Stimulated activated effector memory CD8-positive, alpha-beta T cell treated with anti-CD3 and anti-CD28 coated beads, Interleukin-12 subunit alpha, Interleukin-12 subunit beta, amount 100 ng/mL, for 72 hours (primary cell): ENCODE results near the gene TMEM108.

ENCODE experiments used
- ATAC-seq: fragments of 150-1000 bp; cut with Tn5 transposase; 2 replicates; pipeline ENCODE4 v1.10.0; 2021
- DNase-seq, 2 donors: peaks; one replicate each; pipeline ENCODE4 v3.0.0; 2021 to 2022; ENCODE audit warnings: low spot score in 2 of 2
- H3K27ac Mint-ChIP-seq: one replicate; pipeline ENCODE4 v1.8.0; 2022; ENCODE audit warnings: mild to moderate bottlenecking, mixed read lengths
- H3K36me3 Mint-ChIP-seq: one replicate; pipeline ENCODE4 v1.8.0; 2022; ENCODE audit warnings: mild to moderate bottlenecking, mixed read lengths
- H3K4me1 Mint-ChIP-seq: one replicate; pipeline ENCODE4 v1.8.0; 2022; ENCODE audit warnings: mixed read lengths
- H3K4me3 Mint-ChIP-seq: one replicate; pipeline ENCODE4 v1.8.0; 2022; ENCODE audit warnings: mild to moderate bottlenecking, mixed read lengths
- H3K9me3 Mint-ChIP-seq: one replicate; pipeline ENCODE4 v1.8.0; 2022; ENCODE audit warnings: mixed read lengths

The TMEM108 gene

GRCh38 chr3:133412183-133413132 lies 374.3 kb downstream of the TMEM108 start:
- DNase-seq (no peak), ATAC-seq (peak; percentile 46)
- no peak overlapping the region for H3K4me3 Mint-ChIP-seq
- H3K27ac Mint-ChIP-seq, result no peak overlapping the region
- no peaks in the 10 kb centered on the region for H3K9me3 Mint-ChIP-seq
- H3K36me3 Mint-ChIP-seq, result no peaks in the 10 kb centered on the region
- H3K4me1 Mint-ChIP-seq, result peaks cover 12% of the 10 kb centered on the region

GRCh38 chr3:133413161-133414020 lies 375.2 kb downstream of the TMEM108 start:
- ATAC-seq (peak; percentile 43), DNase-seq (no peak)
- Mint-ChIP-seq H3K4me1 (peaks cover 12% of the 10 kb centered on the region), H3K27ac (no peak overlapping the region), H3K4me3 (no peak overlapping the region), H3K9me3 (no peaks in the 10 kb centered on the region), H3K36me3 (no peaks in the 10 kb centered on the region)

- H3K27ac Mint-ChIP-seq, result no peak overlapping the region
- peaks cover 12% of the 10 kb centered on the region for H3K4me1 Mint-ChIP-seq
- DNase-seq, result no peak
- H3K36me3 Mint-ChIP-seq, result no peaks in the 10 kb centered on the region
- H3K9me3 Mint-ChIP-seq, result no peaks in the 10 kb centered on the region
- no peak overlapping the region for H3K4me3 Mint-ChIP-seq
- ATAC-seq, result no peak
Measured at GRCh38 chr3:133414021-133414392, 375.8 kb downstream of the TMEM108 start.

GRCh38 chr3:133418361-133418760 lies 380.2 kb downstream of the TMEM108 start:
- Mint-ChIP-seq H3K36me3 (no peaks in the 10 kb centered on the region), H3K4me1 (peaks cover 4% of the 10 kb centered on the region), H3K9me3 (no peaks in the 10 kb centered on the region), H3K4me3 (no peak overlapping the region), H3K27ac (peak overlapping the region; percentile 43)
- no peak for ATAC-seq
- DNase-seq, result no peak

GRCh38 chr3:133419151-133419909 lies 381.1 kb downstream of the TMEM108 start:
- DNase-seq, result no peak
- Mint-ChIP-seq H3K36me3 (no peaks in the 10 kb centered on the region), H3K4me1 (no peaks in the 10 kb centered on the region), H3K27ac (no peak overlapping the region), H3K9me3 (no peaks in the 10 kb centered on the region), H3K4me3 (no peak overlapping the region)
- no peak for ATAC-seq

GRCh38 chr3:133424937-133425869 lies 387.0 kb downstream of the TMEM108 start:
- Mint-ChIP-seq H3K4me3 (no peak overlapping the region), H3K36me3 (peaks cover 11% of the 10 kb centered on the region), H3K4me1 (no peaks in the 10 kb centered on the region), H3K27ac (peak overlapping the region; percentile 69), H3K9me3 (no peaks in the 10 kb centered on the region)
- peak; percentile 53 for ATAC-seq
- DNase-seq, result no peak

GRCh38 chr3:133425898-133426297 lies 387.7 kb downstream of the TMEM108 start:
- DNase-seq, result no peak
- Mint-ChIP-seq H3K4me1 (no peaks in the 10 kb centered on the region), H3K4me3 (no peak overlapping the region), H3K9me3 (no peaks in the 10 kb centered on the region), H3K36me3 (peaks cover 11% of the 10 kb centered on the region), H3K27ac (peak overlapping the region; percentile 69)
- no peak for ATAC-seq

GRCh38 chr3:133426721-133427120 lies 388.5 kb downstream of the TMEM108 start:
- H3K4me3 Mint-ChIP-seq, result no peak overlapping the region
- H3K4me1 Mint-ChIP-seq, result no peaks in the 10 kb centered on the region
- ATAC-seq (peak; percentile 82), DNase-seq (no peak)
- H3K9me3 Mint-ChIP-seq, result no peaks in the 10 kb centered on the region
- peak overlapping the region; percentile 69 for H3K27ac Mint-ChIP-seq
- H3K36me3 Mint-ChIP-seq, result peaks cover 11% of the 10 kb centered on the region

- H3K9me3 Mint-ChIP-seq, result no peaks in the 10 kb centered on the region
- no peak for DNase-seq
- no peaks in the 10 kb centered on the region for H3K4me1 Mint-ChIP-seq
- peaks cover 11% of the 10 kb centered on the region for H3K36me3 Mint-ChIP-seq
- ATAC-seq, result no peak
- H3K4me3 Mint-ChIP-seq, result no peak overlapping the region
- H3K27ac Mint-ChIP-seq, result no peak overlapping the region
Measured at GRCh38 chr3:133428552-133428951, 390.4 kb downstream of the TMEM108 start.

GRCh38 chr3:133429063-133429462 lies 390.9 kb downstream of the TMEM108 start:
- Mint-ChIP-seq H3K36me3 (peaks cover 11% of the 10 kb centered on the region), H3K4me1 (no peaks in the 10 kb centered on the region), H3K9me3 (no peaks in the 10 kb centered on the region), H3K27ac (no peak overlapping the region), H3K4me3 (no peak overlapping the region)
- ATAC-seq (no peak), DNase-seq (no peak)

- H3K4me1 Mint-ChIP-seq, result peaks cover 36% of the 10 kb centered on the region
- H3K36me3 Mint-ChIP-seq, result no peaks in the 10 kb centered on the region
- DNase-seq (no peak), ATAC-seq (no peak)
- no peak overlapping the region for H3K4me3 Mint-ChIP-seq
- peak overlapping the region; percentile 14 for H3K27ac Mint-ChIP-seq
- H3K9me3 Mint-ChIP-seq, result peaks cover 7% of the 10 kb centered on the region
Measured at GRCh38 chr3:133439563-133439962, 401.4 kb downstream of the TMEM108 start.

- DNase-seq (no peak), ATAC-seq (no peak)
- no peak overlapping the region for H3K4me3 Mint-ChIP-seq
- peaks cover 41% of the 10 kb centered on the region for H3K4me1 Mint-ChIP-seq
- H3K27ac Mint-ChIP-seq, result no peak overlapping the region
- H3K36me3 Mint-ChIP-seq, result no peaks in the 10 kb centered on the region
- peaks cover 7% of the 10 kb centered on the region for H3K9me3 Mint-ChIP-seq
Measured at GRCh38 chr3:133440652-133441051, 402.5 kb downstream of the TMEM108 start.

GRCh38 chr3:133441867-133442270 lies 403.7 kb downstream of the TMEM108 start:
- H3K36me3 Mint-ChIP-seq, result no peaks in the 10 kb centered on the region
- DNase-seq, result no peak
- H3K27ac Mint-ChIP-seq, result peak overlapping the region; percentile 82
- peak; percentile 73 for ATAC-seq
- peaks cover 41% of the 10 kb centered on the region for H3K4me1 Mint-ChIP-seq
- peak overlapping the region; percentile 55 for H3K4me3 Mint-ChIP-seq
- H3K9me3 Mint-ChIP-seq, result peaks cover 7% of the 10 kb centered on the region

- ATAC-seq (peak; percentile 86), DNase-seq (no peak)
- Mint-ChIP-seq H3K27ac (peak overlapping the region; percentile 82), H3K4me1 (peaks cover 41% of the 10 kb centered on the region), H3K36me3 (no peaks in the 10 kb centered on the region), H3K9me3 (peaks cover 7% of the 10 kb centered on the region), H3K4me3 (peak overlapping the region; percentile 55)
Measured at GRCh38 chr3:133442518-133442917, 404.3 kb downstream of the TMEM108 start.
